ENCODE data around the gene SYTL3.
"Not testable (repeated sequence)": the region's sequence is repeated elsewhere in the genome, so short reads cannot be mapped to it uniquely, and the experiment has no call there.

The SYTL3 gene

GRCh38 chr6:158611039-158611438, 38.8 kb upstream of the SYTL3 start:
- no peak for TF ChIP-seq L3MBTL2 (conservative IDR thresholded peaks at IDR 0.05)
- TF ChIP-seq ELF4 (IDR thresholded peaks at IDR 0.05) = no peak
- TF ChIP-seq SUZ12 (IDR thresholded peaks at IDR 0.05) = no peak
- ChIA-PET CTCF (no interaction called here), POLR2A (no interaction called here)
- no peak for DNase-seq (ENCODE audit: extremely low spot score)

GRCh38 chr6:158611541-158612370, 38.1 kb upstream of the SYTL3 start:
- TF ChIP-seq FOXM1 (IDR thresholded peaks at IDR 0.05; ENCODE audit: borderline replicate concordance) = no peak
- TF ChIP-seq FOXK2 (IDR thresholded peaks at IDR 0.05) = no peak
- TF ChIP-seq FOXA1 (IDR thresholded peaks at IDR 0.05) = no peak
- TF ChIP-seq ARNT (IDR thresholded peaks at IDR 0.05) = no peak
- no peak for TF ChIP-seq SP1 (IDR thresholded peaks at IDR 0.05)
- no peak for TF ChIP-seq NFRKB (IDR thresholded peaks at IDR 0.05)
- TF ChIP-seq BHLHE40 (IDR thresholded peaks at IDR 0.05; ENCODE audit: borderline replicate concordance) = no peak
- TF ChIP-seq L3MBTL2 (conservative IDR thresholded peaks at IDR 0.05) = no peak
- TF ChIP-seq ZNF384 (IDR thresholded peaks at IDR 0.05) = no peak
- TF ChIP-seq CTBP1 (IDR thresholded peaks at IDR 0.05; ENCODE audit: borderline replicate concordance) = no peak
- no peak for TF ChIP-seq LEF1 (IDR thresholded peaks at IDR 0.05; ENCODE audit: borderline replicate concordance)
- TF ChIP-seq PKNOX1 (IDR thresholded peaks at IDR 0.05) = no peak
- no peak for DNase-seq (ENCODE audit: extremely low spot score)
- CTCF ChIA-PET = no interaction called here
- POLR2A ChIA-PET = no interaction called here

GRCh38 chr6:158614606-158615005, 35.2 kb upstream of the SYTL3 start:
- DNase-seq (ENCODE audit: extremely low spot score); CTCF ChIA-PET; POLR2A ChIA-PET: not testable (repeated sequence)

GRCh38 chr6:158618289-158618688, 31.6 kb upstream of the SYTL3 start:
- CTCF ChIA-PET; POLR2A ChIA-PET; DNase-seq (ENCODE audit: extremely low spot score): not testable (repeated sequence)

- no peak for DNase-seq (ENCODE audit: extremely low spot score)
- TF ChIP-seq SP1 (IDR thresholded peaks at IDR 0.05) = no peak
- TF ChIP-seq LEF1 (IDR thresholded peaks at IDR 0.05; ENCODE audit: borderline replicate concordance) = no peak
- no peak for TF ChIP-seq FOXK2 (IDR thresholded peaks at IDR 0.05)
- TF ChIP-seq PKNOX1 (IDR thresholded peaks at IDR 0.05) = no peak
- no peak for TF ChIP-seq ZNF384 (IDR thresholded peaks at IDR 0.05)
- POLR2A ChIA-PET = no interaction called here
- CTCF ChIA-PET = interaction anchor here (0.6 kb wide), 1 partner anchor 459 kb away, joined by 4 read pairs; no protein-coding TSS in a partner anchor
Measured at GRCh38 chr6:158619922-158620801, 29.7 kb upstream of the SYTL3 start.

- POLR2A ChIA-PET = no interaction called here
- no peak for TF ChIP-seq SP1 (IDR thresholded peaks at IDR 0.05)
- TF ChIP-seq LEF1 (IDR thresholded peaks at IDR 0.05; ENCODE audit: borderline replicate concordance) = no peak
- TF ChIP-seq FOXK2 (IDR thresholded peaks at IDR 0.05) = no peak
- no peak for TF ChIP-seq FOXA1 (IDR thresholded peaks at IDR 0.05)
- TF ChIP-seq FOXM1 (IDR thresholded peaks at IDR 0.05; ENCODE audit: borderline replicate concordance) = no peak
- no peak for DNase-seq (ENCODE audit: extremely low spot score)
- CTCF ChIA-PET = interaction anchor here (0.6 kb wide), 1 partner anchor 460 kb away, joined by 4 read pairs; no protein-coding TSS in a partner anchor
Measured at GRCh38 chr6:158620963-158621693, 28.7 kb upstream of the SYTL3 start.

- TF ChIP-seq TARDBP (IDR thresholded peaks at IDR 0.05) (no peak), L3MBTL2 (conservative IDR thresholded peaks at IDR 0.05) (no peak), NFRKB (IDR thresholded peaks at IDR 0.05) (no peak), FOXM1 (IDR thresholded peaks at IDR 0.05; ENCODE audit: borderline replicate concordance) (no peak), PKNOX1 (IDR thresholded peaks at IDR 0.05) (no peak), SUZ12 (IDR thresholded peaks at IDR 0.05) (no peak), SP1 (IDR thresholded peaks at IDR 0.05) (no peak), LEF1 (IDR thresholded peaks at IDR 0.05; ENCODE audit: borderline replicate concordance) (no peak), ZNF384 (IDR thresholded peaks at IDR 0.05) (no peak), FOXA1 (IDR thresholded peaks at IDR 0.05) (no peak), FOXK2 (IDR thresholded peaks at IDR 0.05) (no peak), ARNT (IDR thresholded peaks at IDR 0.05) (no peak), CTBP1 (IDR thresholded peaks at IDR 0.05; ENCODE audit: borderline replicate concordance) (no peak), ELF4 (IDR thresholded peaks at IDR 0.05) (no peak), BHLHE40 (IDR thresholded peaks at IDR 0.05; ENCODE audit: borderline replicate concordance) (no peak), HDGF (IDR thresholded peaks at IDR 0.05; ENCODE audit: borderline replicate concordance) (no peak)
- CTCF ChIA-PET = no interaction called here
- no peak for DNase-seq (ENCODE audit: extremely low spot score)
- POLR2A ChIA-PET = no interaction called here
Measured at GRCh38 chr6:158621694-158622544, 27.9 kb upstream of the SYTL3 start.

All from HEK293T (cell line).